Measurements from ENCODE around the gene ZNF446.
"Not testable (repeated sequence)": the region's sequence is repeated elsewhere in the genome, so short reads cannot be mapped to it uniquely, and the experiment has no call there.

The ZNF446 gene

GRCh38 chr19:58475714-58476497, at the start of gene ZNF446:
Gene ZNF446 (plus strand): TSS chr19:58476352. CDS start chr19:58477219, 867 bp downstream.
- ChIA-PET CTCF (no interaction called here), POLR2A (interaction anchor here (1.2 to 2.5 kb wide), 5 partner anchors 10 to 67 kb away, joined by 3 to 14 read pairs (median 5); partner anchors contain the start of genes ZBTB45, ZNF324, ZNF324B and ZNF584)
- DNase-seq (ENCODE audit: extremely low spot score): peak; percentile 92
- TF ChIP-seq ELF4 (IDR thresholded peaks at IDR 0.05) (peak; percentile 6; the same call in 1 of the 2 replicates), SP1 (IDR thresholded peaks at IDR 0.05) (no peak), FOXK2 (IDR thresholded peaks at IDR 0.05) (no peak), ZNF384 (IDR thresholded peaks at IDR 0.05) (no peak)

- CTCF ChIA-PET: no interaction called here
- no peak for DNase-seq (ENCODE audit: extremely low spot score)
- no peak for TF ChIP-seq SP1 (IDR thresholded peaks at IDR 0.05)
- no peak for TF ChIP-seq FOXK2 (IDR thresholded peaks at IDR 0.05)
- no peak for TF ChIP-seq ELF4 (IDR thresholded peaks at IDR 0.05)
- POLR2A ChIA-PET: no interaction called here
These were observed 47.5 kb upstream of the ZNF446 start for GRCh38 chr19:58428617-58429016.

- ChIA-PET POLR2A (interaction anchor here (0.6 kb wide), 1 partner anchor 13 kb away, joined by 3 read pairs; no protein-coding TSS in a partner anchor), CTCF (no interaction called here)
- DNase-seq (ENCODE audit: extremely low spot score): no peak
- TF ChIP-seq LEF1 (IDR thresholded peaks at IDR 0.05; ENCODE audit: borderline replicate concordance): no peak
- TF ChIP-seq PKNOX1 (IDR thresholded peaks at IDR 0.05): peak; percentile 19; the same call in 1 of the 2 replicates
- TF ChIP-seq ZNF384 (IDR thresholded peaks at IDR 0.05): no peak
These were observed 46.4 kb upstream of the ZNF446 start for GRCh38 chr19:58429745-58430144.

- POLR2A ChIA-PET: interaction anchor here (1.5 kb wide), 1 partner anchor 26 kb away, joined by 4 read pairs; the partner anchor contains the start of gene ZNF584
- no peak for DNase-seq (ENCODE audit: extremely low spot score)
- TF ChIP-seq HDGF (IDR thresholded peaks at IDR 0.05; ENCODE audit: borderline replicate concordance): no peak
- TF ChIP-seq TARDBP (IDR thresholded peaks at IDR 0.05): no peak
- TF ChIP-seq ELF4 (IDR thresholded peaks at IDR 0.05): no peak
- TF ChIP-seq PKNOX1 (IDR thresholded peaks at IDR 0.05): no peak
- no peak for TF ChIP-seq FOXK2 (IDR thresholded peaks at IDR 0.05)
- no peak for TF ChIP-seq FOXA1 (IDR thresholded peaks at IDR 0.05)
- CTCF ChIA-PET: no interaction called here
These were observed 41.9 kb upstream of the ZNF446 start for GRCh38 chr19:58434217-58434616.

GRCh38 chr19:58439576-58440554, 36.3 kb upstream of the ZNF446 start, which contains the start of gene ZNF132:
Gene ZNF132 (minus strand): TSS chr19:58440153. CDS start chr19:58439821, 332 bp downstream.
- TF ChIP-seq ARNT (IDR thresholded peaks at IDR 0.05) (no peak), CTBP1 (IDR thresholded peaks at IDR 0.05; ENCODE audit: borderline replicate concordance) (no peak), PKNOX1 (IDR thresholded peaks at IDR 0.05) (no peak), NFRKB (IDR thresholded peaks at IDR 0.05) (no peak), L3MBTL2 (conservative IDR thresholded peaks at IDR 0.05) (no peak), FOXM1 (IDR thresholded peaks at IDR 0.05; ENCODE audit: borderline replicate concordance) (no peak), HDGF (IDR thresholded peaks at IDR 0.05; ENCODE audit: borderline replicate concordance) (no peak), SUZ12 (IDR thresholded peaks at IDR 0.05) (no peak), BHLHE40 (IDR thresholded peaks at IDR 0.05; ENCODE audit: borderline replicate concordance) (no peak), SP1 (IDR thresholded peaks at IDR 0.05) (no peak), TARDBP (IDR thresholded peaks at IDR 0.05) (no peak)
- CTCF ChIA-PET: no interaction called here
- no peak for DNase-seq (ENCODE audit: extremely low spot score)
- POLR2A ChIA-PET: no interaction called here

- POLR2A ChIA-PET: no interaction called here
- no peak for TF ChIP-seq BHLHE40 (IDR thresholded peaks at IDR 0.05; ENCODE audit: borderline replicate concordance)
- TF ChIP-seq FOXA1 (IDR thresholded peaks at IDR 0.05): no peak
- no peak for TF ChIP-seq ARNT (IDR thresholded peaks at IDR 0.05)
- no peak for TF ChIP-seq LEF1 (IDR thresholded peaks at IDR 0.05; ENCODE audit: borderline replicate concordance)
- TF ChIP-seq NFRKB (IDR thresholded peaks at IDR 0.05): no peak
- TF ChIP-seq ZNF384 (IDR thresholded peaks at IDR 0.05): no peak
- TF ChIP-seq TARDBP (IDR thresholded peaks at IDR 0.05): no peak
- TF ChIP-seq ELF4 (IDR thresholded peaks at IDR 0.05): no peak
- DNase-seq (ENCODE audit: extremely low spot score): no peak
- CTCF ChIA-PET: no interaction called here
These were observed 35.6 kb upstream of the ZNF446 start for GRCh38 chr19:58440556-58440955.

GRCh38 chr19:58442986-58443385, 33.2 kb upstream of the ZNF446 start:
- CTCF ChIA-PET; DNase-seq (ENCODE audit: extremely low spot score): not testable (repeated sequence)
- POLR2A ChIA-PET: interaction anchor here (0.8 to 1.1 kb wide), 2 partner anchors 13 to 35 kb away, joined by 3 read pairs; partner anchors contain the start of gene ZNF584

- POLR2A ChIA-PET; CTCF ChIA-PET; DNase-seq (ENCODE audit: extremely low spot score): not testable (repeated sequence)
These were observed 27.3 kb upstream of the ZNF446 start for GRCh38 chr19:58448860-58449259.

- POLR2A ChIA-PET: interaction anchor here (1.8 to 2.5 kb wide), 2 partner anchors 13 to 70 kb away, joined by 7 to 10 read pairs; partner anchors contain the start of gene ZBTB45
- DNase-seq (ENCODE audit: extremely low spot score); CTCF ChIA-PET: not testable (repeated sequence)
These were observed 26.2 kb upstream of the ZNF446 start for GRCh38 chr19:58449980-58450379.

Data from HEK293T (cell line).